Renal cortical epithelial cell (primary cell): ENCODE measurements around the gene ERC1. TPM values are rescaled to one million over a fixed set of nuclear protein-coding genes. Genes with fewer than 3 reads are reported as not detected.
A peak's percentile ranks its signal among the peaks of the same experiment; 100 is the strongest.
"Not testable (repeated sequence)": the region's sequence is repeated elsewhere in the genome, so short reads cannot be mapped to it uniquely, and the experiment has no call there.

ENCODE experiments used
- DNase-seq: peaks from one replicate; pipeline ENCODE4 v3.0.0-alpha.2; 2011; ENCODE audit warnings: low read depth
- total RNA-seq: library from RNA; depleted of rRNA; stranded (reverse); fragments of >200 nt; gene quantifications from 2 replicates; pipeline ENCODE4 v1.2.3, GENCODE V29; 2014

ERC1 gene
- total RNA-seq, 1 donor from 2014 or later, result 79.3 TPM

DNA sequence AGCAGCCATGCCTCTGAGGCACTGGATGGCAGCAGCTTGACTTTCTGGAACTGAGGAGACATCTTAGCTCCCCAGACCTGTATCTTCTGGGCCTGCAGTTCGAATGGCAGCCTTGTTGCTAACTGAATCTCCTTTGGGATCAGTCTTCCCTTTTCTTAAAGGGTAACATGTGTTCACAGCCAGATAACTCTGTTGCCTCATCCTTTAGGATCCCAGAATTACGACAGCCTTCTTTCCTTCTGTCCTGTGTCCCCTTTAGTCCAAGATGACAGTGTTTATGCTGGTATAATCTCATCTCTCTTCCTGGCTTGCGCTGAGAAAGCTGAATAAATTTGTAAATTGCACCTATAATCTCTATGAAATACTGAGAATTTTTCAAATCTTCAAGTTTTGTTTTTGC, 9.1 kb upstream of the ERC1 start:
- DNase-seq, result no peak

DNA sequence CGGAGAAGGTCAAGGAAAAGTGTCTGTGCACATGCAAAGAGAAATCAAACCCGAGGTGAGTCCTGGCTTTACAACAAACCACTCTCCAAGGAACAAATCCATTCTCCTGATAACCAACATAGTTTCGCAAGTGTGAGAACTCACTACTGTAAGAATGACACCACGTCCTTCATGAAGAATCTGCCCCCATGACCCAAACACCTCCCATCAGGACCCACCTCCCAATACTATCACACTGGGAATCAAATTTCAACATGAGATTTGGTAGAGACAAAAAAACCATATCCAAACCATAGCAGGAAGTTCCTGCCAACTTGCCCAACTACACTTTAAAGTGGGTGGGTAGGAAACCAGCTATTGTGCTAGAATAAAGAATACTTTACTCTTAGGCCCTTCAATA, 2.4 kb upstream of the ERC1 start:
- DNase-seq, result no peak

DNA sequence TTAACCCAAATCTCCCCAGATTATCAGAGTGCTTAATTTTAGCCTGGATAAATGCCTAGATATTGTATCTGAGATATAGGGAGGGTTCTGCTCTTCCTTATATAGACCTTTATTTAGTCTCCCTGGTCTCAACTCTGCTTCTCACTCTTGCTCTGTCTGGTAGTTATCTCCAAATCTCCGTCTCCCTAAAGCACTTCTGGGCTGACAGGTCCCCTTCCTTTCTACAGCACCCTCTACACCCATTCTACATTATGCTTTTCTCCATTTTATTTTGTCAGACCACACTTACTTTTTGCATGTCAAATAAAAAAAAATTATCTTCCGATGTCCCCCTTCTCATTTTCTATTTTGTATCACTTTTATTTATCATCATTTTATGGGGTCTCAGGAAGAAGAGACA, 2.0 kb upstream of the ERC1 start:
- DNase-seq, result no peak

DNA sequence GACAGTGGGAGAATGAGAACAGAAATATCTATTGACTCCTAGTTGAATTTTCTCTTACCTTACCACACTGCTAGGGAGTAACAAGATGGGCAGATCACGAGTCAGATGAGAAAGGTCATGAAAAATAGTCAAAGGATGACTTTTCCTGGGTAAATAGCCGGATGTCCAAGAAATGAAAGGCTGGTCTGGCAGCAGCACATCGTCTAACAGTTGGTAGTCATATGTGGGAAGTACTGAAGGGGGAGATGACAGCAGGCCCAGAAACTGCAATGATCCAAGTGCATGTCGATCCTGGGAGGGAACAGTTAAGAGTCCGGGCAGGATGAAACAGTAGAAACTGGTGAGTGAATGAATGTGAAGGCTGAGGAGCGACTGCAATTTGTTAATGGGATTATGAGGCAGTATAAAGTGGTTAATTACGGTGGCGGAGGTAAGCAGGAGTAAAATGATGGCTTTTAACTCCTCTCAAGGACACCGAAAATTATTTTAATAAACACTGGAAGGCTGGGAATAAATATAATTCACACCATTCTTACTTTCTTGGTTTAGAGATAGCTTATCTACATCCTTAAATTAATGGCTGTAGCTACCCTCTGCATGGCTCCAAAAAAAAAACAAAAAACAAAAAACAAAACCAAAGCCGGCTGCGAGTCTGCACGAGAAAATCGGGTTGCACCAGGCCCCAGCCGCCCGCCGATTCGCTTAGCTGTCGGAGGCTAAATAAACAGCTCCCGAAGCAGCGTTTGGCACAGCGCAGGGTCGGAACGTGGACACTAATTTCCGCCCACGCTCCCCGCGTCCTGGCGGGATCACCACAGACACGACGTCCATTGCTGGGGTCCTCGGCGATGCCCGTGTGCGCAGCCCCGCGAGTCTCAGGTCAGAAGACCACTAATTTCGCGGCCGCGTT, 1.0 kb upstream of the ERC1 start:
- DNase-seq, result peak; percentile 67

DNA sequence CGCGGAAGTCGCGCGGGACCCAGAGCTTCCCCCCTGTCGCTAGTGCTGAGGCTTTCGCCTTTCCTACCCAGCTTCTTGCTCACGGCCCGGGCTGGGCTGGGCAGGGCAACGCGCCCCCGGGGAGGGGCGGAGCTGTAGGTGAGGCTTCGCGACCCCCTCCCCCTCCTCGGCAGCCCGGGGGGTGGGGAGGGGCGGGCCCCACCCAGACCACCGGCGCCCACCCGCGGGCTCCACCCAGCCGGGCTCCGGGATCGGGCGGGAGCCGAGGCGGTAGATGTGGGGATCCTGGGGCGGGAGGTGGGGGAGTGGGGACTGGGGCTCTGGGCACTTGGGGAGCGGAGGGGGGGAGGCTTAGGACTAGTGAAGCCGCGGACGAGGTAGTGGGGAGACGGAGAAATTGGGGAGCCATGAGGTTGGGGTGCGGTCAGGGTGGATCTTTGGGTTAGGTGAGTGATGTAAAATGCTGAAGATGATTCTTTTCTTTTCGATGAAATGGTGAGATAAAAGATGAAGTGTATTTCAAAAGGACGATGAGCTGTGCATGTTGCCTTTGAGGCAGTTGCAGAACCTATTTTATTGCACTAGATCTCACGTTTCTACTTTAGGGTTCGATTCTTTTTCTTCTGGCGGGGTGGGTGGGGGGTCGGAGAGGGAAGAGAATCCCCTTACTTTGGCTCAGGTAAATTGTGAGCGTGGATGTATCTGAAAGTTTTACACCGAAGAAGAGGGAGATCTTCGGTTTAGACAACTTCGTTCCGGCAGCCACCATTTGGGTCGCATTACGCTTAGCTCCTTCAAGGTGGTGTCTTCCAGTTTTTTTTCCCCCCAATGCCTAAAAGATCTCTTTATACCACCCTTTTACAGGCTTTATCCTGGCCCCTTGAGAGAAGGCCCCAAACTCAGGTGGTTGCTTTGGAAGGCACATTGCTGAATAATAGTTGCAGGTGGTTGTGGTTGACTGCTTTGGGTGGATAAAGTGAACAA, 619 bp downstream of the ERC1 start:
- DNase-seq, result no peak

DNA sequence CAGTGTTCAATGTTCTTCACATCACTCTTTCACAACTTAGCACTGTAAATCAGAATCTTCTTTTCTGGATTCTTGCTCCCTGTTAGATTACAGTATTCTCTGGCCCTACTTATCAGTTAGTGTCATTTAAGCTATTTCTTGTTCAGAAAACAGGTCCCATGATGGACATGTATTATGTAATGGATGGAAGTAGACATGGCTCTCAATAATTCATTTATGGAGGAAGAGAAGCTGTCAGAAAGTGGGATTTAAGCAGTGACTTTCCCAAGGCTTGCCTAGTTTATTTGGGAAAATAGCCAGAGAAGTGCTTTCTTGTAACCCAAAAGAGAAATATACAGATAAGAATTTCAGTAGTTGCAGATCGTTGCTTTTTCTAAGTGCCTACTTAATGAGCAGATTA, 1.6 kb downstream of the ERC1 start:
- DNase-seq, result no peak

DNA sequence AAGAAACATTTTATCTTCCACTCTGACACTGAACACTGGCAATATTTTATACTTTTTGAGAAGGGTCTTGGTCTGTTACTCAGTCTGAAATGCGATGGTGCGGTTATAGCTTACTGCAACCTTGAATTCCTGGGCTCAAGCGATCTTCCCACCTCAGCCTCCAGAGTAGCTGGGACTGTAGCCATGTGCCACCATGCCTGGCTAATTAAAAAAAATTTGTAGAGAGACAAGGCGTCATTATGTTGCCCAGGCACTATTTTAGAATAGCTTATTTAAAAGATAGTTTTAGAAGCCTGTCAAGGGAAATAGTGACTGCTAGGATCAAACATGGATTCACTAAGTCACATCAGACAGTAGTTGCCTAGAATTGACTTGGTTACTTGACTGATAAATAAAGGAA, 5.9 kb downstream of the ERC1 start:
- no peak for DNase-seq

DNA sequence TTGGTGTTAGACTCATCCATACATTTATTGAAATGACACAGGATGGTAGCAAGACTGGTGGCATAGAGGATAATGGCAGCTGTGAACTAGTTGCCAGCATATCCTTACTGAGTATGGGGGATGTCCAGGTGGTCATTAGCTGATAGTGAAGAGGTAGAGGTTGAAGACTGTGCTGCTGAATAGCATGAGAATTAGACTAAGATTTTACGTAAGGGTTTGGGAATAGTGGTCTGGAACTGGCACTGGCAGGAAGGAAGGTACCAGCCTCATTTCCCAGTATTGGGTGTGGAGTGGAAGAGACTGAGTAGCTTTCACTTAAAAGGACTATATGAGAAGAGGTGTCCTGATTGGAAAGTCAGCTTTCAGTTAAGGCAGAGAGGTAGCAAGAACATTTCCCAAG, 6.5 kb downstream of the ERC1 start:
- no peak for DNase-seq

DNA sequence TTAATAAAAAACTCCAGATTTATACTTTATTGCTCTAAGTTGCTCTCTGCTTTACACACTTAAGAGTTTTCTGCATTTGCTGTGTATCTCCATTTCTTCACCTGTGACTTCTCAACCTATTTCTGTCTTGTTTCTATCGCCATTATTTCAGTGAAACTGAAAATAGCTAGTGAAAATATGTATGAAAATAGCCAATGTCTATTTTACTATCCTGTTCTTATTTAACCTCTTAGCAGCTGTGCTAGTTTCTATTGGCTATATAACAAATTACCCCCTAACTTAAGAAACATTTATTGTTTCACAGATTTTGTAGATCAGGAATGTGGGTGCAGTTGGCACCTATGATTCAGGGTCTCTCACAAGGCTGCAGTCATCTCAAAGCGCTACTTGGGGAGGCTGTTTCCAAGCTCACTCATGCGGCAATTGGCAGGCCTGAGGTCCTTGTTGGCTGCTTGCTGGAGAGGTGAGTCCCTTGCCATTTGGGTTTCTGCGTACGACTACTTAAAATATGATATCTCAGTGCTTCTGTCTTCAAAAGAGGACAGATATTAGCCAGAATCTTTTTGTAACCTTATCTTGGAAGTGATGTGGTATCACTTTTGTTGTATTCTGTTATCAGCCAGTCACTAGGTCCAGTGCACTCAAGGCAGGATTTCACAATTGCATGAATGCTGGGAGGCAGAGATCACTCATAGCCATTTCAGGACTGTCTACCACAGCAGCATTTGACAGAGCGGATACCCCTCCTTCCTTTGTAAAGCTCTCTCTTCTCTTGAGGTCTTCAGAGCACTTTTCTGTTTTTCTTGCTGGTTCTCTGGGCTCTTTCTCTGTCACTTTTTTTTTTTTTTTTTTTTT, 7.2 kb downstream of the ERC1 start:
- peak; percentile 52 for DNase-seq

DNA sequence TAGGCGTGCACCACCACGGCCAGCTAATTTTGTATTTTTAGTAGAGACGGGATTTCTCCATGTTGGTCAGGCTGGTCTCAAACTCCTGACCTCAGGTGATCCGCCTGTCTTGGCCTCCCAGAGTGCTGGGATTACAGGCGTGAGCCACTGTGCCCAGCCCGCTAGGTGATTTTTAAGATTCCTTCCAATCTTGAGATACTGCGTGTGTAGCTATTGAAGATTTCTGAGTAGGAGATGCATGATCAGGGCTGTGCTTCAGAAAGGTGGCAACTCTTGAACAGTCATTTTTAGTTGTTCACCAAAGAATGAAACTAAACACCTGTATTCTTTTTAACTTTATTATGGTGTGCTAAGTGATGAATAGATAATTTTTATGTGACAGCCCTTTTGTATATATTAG, 8.7 kb downstream of the ERC1 start:
- not testable (repeated sequence) for DNase-seq

DNA sequence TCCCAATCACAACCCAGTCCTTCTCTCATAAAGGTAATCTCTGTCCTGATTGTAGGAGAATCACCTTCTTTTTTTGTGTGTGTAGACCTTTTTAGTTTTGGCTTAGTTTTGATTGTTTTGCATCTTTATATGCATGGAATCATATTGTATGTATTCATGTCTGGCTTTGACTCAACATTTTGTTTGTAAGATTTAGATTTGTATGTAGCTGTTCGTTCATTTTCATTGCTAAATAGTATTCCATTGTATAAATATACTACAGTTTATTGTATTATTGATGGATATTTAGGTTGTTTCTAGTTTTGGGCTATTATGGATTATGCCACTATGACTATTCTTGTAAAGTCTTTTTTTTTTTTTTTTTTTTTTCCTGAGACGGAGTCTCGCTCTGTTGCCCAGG, 10.5 kb downstream of the ERC1 start:
- no peak for DNase-seq

DNA sequence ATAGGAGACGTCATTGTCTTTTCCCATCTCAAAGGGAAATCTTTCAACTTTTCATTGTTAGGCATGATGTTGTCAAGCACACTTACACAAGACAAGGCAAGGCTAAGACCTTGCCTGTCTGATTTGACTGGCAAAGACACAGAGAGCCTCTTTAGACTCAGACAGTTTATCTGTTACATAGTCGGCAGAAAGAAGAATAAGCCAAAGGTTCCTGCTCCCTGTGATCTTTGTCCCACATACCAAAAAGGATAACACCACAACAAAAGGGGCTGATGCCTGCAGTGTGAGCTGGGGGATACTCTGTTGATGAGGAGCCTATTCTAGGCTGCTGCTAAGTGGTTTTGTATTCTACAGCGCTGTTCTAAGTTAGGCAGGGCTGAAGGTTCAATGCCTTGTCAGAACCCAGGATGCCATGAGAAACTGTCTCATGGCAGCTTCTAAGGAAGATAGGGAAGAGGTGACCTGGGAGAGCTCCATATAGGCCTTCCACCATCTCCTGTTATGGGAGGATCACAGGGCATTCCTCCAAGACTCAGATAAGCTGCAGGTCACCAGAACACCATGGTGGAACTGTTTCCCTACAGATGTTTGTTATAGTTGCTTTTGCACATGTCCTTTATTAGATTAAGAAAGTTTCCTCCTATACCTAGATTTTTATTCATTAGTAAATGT, 12.7 kb downstream of the ERC1 start:
- no peak for DNase-seq

DNA sequence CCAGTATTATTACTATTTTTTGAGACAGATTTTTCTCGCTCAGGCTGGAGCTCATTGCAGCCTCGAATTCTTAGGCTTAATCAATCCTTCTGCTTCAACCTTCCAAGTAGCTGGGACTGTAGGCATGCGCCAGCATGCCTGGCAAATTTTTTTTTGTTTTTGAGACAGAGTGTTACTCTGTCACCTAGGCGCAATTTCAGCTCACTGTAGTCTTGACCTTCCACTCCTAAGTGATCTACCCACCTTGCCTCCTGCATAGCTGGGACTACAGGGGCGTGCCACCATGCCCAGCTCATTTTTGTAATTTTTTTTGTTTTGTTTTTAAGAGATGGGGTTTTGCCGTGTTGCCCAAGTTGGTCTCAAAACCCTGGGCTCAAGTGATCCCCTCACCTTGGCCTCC, 15.2 kb downstream of the ERC1 start:
- DNase-seq, result no peak

DNA sequence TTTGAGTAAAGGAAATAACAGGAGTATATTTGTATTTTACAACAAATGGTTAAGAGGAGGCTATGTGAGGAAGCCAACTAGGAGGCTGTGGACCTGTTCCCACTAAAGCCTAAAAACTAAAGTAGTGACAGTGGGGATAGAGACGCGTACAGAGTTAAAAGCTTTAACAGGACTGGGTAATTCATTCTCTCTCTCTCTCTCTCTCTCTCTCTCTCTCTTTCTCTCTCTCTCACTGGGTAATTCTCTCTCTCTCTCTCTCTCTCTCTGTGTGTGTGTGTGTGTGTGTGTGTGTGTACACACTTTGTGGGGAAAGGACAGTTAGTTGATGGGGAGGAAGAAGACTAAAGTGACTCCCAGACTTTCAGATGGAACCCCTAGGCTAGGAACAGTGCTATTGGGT, 16.3 kb downstream of the ERC1 start:
- DNase-seq, result no peak

DNA sequence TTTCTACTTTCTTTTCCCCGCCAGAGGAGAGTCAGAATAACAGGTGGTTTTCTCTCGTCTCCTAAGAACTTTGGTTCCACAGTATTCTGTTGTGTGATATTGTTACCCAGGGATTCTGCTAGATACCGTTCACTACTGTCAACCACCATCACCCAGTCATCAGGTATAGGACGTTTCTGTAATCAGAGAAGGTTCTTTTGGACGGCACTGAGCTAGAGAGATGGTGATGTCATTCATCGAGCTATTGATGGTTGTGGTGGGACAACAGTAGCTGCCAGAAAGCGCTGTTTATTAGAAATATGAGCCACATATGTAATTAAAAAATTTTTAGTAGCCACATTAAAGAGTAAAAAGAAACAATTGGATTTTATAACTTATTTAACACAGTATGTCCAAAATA, 17.0 kb downstream of the ERC1 start:
- DNase-seq, result no peak

DNA sequence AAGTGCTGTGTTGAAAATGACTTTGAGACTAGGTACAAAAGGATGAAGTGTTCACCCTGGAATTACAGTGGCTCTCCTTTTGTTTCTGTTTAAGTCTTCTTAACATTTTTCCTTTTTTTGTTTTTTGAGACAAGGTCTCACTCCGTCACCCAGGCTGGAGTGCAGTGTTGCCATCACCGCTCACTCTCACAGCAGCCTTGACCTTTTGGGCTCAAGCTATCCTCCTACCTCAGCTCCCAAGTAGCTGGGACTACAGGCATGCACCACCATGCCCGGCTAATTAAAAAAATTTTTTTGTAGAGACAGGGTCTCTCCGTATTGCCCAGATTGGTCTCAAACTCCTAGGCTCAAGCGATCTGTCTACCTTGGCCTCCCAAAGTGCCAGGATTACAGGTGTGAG, 20.1 kb downstream of the ERC1 start:
- no peak for DNase-seq

DNA sequence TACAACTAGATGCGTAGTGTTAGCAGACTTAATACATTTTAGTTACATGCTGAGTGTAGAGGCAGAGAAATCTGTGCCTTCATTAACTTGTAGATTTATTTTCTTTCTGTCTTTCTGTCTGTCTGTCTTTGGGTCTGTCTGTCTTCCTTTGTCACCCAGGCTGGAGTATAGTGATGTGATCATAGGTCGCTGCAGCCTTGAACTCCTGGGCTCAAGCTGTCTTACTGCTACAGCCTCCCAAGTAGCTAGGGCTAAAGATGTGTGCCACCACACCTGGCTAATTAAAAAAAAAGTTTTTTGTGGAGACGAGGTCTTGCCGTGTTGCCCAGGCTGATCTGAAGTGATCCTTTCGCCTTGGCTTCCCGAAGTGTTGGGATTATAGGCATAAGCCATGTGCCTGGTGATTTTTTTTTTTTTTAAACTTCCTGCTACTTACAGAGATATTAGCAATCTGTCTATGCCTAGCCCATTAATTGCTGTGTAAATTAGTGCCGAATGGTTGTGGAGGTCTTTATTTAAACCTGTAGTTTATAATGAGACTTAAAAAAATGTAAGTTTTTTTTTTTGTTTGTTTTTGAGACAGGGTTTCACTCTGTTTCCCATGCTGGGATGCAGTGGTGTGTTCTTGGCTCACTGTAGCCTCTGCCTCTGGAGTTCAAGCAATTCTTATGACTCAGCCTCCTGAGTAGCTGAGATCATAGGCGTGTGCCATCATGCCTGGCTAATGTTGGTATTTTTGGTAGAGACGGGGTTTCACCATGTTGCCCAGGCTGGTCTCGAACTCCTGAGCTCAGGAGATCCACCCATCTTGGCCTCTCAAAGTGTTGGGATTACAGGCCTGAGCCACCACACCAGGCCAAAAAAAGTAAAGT, 22.8 kb downstream of the ERC1 start:
- peak; percentile 91 for DNase-seq

DNA sequence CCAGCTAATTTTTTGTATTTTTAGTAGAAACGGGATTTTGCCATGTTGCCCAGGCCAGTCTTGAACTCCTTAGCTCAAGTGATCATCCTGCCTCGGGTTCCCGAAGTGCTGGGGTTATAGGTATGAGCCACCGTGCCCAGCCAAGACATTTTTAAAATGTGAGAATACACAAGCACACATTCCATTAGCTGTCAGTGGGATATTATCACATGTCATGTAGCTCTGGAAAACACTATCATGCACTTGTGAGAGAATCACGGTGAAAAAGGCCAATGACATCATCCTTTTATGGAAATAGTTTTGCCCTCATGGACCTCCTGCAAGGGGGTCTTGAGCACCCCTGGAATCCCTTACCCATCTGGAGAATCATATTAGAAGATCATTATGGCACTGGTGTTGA, 28.3 kb downstream of the ERC1 start:
- DNase-seq, result no peak

DNA sequence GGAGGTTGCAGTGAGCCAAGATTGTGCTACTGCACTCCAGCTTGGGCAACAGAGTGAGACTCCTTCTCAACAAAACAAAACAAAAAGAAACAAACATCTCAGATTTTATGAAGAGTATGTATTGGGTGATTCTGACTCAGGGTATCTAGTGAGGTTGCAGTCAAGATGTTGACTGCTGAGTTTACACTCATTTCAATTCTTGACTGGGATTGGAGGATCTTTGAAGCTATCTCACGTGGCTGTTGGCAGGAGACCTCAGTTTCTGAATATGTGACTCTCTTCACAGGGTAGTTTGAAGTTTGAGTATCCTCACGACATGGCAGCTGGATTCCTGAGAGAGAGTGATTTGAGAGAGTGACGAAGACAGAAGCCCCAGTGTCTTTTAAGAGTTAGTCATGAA, 29.4 kb downstream of the ERC1 start:
- no peak for DNase-seq
